GM12873 (cell line): ENCODE data around the gene SCGB3A2.

Experiments used
- TF ChIP-seq, protein P1 (sequence below): IDR thresholded peaks from 2 replicates; pipeline ENCODE4 v1.5.1; 2012; ENCODE audit warnings: low read depth, mild to moderate bottlenecking, moderate library complexity, low read length, control low read depth; ENCODE audit not compliant: insufficient read depth; ENCODE audit errors: missing control alignments

Gene SCGB3A2

DNA sequence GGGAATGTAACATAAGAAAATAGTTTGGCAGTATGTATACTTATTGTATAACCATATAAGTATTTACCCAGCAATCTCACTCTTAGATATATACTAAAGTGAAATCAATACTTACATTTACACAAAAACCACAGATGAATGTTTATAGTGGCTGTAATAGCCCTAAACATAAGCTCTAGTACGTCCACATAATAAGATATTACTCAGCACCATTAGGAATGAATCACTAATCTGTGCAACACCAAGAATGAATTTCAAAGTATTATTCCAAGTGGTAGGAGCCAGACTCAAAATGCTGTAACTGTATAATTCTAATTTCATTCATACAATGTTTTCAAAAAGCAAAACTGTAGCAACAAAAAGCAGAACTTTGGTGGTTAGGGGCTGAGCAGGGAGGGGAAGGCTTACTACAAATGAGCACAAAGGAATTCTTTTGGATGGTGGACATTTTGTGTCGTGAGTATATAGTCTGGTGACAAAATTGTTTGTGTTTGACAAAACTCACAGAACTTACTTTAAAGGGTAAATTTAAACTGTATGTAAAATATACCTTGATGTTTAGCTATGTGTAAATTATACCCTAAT is 39.7 kb downstream of the SCGB3A2 start:
- TF ChIP-seq, protein P1, sequence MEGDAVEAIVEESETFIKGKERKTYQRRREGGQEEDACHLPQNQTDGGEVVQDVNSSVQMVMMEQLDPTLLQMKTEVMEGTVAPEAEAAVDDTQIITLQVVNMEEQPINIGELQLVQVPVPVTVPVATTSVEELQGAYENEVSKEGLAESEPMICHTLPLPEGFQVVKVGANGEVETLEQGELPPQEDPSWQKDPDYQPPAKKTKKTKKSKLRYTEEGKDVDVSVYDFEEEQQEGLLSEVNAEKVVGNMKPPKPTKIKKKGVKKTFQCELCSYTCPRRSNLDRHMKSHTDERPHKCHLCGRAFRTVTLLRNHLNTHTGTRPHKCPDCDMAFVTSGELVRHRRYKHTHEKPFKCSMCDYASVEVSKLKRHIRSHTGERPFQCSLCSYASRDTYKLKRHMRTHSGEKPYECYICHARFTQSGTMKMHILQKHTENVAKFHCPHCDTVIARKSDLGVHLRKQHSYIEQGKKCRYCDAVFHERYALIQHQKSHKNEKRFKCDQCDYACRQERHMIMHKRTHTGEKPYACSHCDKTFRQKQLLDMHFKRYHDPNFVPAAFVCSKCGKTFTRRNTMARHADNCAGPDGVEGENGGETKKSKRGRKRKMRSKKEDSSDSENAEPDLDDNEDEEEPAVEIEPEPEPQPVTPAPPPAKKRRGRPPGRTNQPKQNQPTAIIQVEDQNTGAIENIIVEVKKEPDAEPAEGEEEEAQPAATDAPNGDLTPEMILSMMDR: no peak

DNA sequence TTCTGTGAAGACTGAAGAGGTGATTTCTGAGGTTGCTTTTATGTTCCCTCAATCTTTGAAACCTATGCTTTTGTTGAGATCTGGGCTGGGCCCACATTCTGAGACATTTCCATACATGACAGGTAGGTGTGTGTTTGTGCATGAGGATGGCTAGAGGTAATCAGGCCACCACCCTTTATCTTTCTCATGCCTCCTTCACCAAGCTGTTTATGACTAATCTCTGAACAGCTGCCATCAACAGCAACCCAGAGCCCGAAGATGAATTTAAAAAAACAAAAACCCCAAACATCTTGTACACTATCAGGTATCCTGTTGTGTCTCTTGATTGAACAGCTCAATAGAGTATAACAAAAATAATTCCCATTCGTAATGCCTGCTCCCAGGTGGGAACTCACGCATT is 40.4 kb downstream of the SCGB3A2 start:
- TF ChIP-seq, protein P1: no peak

DNA sequence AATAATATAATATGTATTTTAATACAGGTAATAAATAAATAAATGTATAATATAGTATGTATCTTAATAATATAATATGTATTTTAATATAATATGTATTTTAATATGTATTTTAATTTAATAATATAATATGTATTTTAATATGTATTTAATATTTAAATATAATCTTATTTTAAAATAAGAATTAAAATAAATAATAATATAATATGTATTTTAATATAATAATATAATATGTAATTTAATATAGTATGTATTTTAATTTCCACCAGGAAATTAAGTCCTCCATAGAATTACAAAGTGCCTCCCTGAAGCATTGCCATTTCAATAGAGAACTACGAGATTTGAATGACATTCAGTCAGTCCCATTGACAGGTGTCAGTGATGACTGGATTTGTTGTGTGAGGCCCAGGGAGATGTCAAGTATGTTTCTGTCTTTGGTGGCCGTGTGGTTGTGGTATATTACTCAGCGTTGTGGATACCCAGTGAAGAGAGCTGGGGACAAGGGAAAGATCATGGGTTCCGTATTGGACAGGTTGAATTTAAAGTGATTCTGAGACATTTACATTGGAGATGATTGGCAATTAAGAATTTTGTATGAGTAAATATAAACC is 42.0 kb downstream of the SCGB3A2 start:
- TF ChIP-seq, protein P1: no peak

DNA sequence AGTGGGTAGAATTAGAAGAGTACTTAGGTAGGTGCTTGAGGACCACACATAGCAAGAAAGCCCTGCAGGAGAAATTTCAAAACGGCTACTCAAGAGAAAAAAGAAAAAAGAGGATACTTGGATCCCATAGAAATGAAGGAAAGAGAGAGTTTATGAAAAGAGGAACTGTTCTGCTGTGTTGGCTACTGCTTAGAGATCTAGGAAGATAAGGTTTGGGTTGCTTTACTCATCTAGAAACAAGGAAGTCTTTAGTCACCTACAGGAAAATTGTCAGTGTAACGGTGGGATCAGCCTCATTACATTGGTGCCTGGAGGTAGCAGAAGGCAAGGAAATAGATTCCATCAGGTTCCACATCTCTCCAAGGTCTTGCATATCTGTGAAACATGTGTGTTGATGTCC is 42.6 kb downstream of the SCGB3A2 start:
- TF ChIP-seq, protein P1: no peak

DNA sequence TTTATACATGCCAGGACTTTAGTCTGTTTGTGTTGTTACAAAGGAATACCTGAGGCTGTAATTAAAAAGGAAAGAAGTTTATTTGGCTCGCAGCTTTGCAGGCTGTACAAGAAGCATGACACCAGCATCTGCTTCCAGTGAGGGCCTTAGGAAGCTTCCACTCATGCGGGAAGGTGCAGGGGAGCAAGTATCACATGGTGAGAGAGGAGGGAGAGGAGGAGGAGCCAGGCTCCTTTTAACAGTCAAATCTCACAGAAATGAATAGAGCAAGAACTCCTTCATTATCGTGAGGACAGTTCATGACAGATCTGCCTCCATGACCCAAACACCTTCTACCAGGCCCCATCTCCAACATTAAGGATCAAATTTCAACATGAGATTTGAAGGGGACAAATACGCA is 46.5 kb downstream of the SCGB3A2 start:
- TF ChIP-seq, protein P1: no peak

DNA sequence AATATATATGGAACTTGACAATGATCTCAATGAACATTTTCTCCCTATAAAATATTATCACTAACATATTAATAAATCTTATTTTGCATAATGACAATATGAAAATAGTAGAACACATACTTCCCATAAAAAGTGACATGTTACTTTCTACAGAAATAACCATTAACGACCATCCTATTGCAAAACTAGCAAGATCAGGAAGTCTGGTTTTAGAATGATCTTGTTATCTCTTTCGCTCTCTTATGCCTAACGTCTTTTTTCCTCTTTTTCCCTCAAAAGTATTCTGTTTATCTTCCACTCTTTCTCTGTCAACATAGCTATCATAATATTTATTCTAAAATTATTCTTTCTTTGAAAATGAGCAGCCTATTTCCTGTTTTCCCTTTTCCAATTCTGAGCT is 49.4 kb downstream of the SCGB3A2 start:
- TF ChIP-seq, protein P1: no peak

DNA sequence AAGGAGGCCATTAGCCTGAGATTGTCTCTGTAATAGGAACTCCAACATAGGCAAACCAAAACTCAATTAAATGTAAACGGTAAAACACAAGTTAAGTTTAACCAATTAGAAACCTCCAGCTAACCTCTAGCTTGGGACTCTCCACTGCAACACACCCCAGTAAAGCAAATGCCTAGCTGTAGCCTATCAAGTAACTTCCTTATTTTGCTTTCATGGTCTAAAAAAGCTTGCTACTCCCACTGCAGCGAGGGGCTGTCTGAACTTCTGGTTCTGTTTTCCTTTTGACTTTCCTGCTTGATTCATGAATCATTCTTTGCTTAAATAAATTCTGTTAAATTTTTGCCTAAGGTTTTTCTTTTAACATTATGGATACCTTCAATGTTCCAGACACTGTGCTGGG is 52.3 kb downstream of the SCGB3A2 start:
- TF ChIP-seq, protein P1: no peak
